Activated T-cell treated with anti-CD3 and anti-CD28 coated beads, Interleukin-2, amount 50 U/mL, for 1 hour (primary cell): Measurements from ENCODE around the gene RAB23.

Source experiments
- DNase-seq: peaks from one replicate; pipeline ENCODE4 v3.0.0-alpha.2; 2020

Gene RAB23

GRCh38 chr6:57177545-57178265 lies 44.4 kb downstream of the RAB23 start:
- DNase-seq = no peak

DNA sequence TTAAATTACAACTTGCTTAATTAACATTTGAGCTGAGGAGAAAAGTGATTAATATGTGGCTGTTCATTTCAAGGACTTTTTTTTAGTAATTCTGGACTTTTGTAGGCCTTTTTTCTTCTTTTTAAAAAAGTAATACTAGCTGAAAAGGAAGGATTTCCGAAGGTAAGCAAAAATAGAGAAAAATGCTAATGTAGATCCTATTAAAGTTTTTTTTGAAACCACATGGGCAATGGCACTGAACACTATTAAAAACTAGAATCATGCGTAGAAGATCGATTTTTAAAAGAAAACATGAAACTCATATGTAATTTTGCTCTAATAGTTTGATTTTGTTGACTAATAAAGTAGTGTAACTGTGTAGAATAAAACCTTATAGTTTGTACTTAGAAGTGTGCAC lies 47.6 kb downstream of the RAB23 start:
- no peak for DNase-seq

- no peak for DNase-seq
These were observed 48.1 kb downstream of the RAB23 start for GRCh38 chr6:57173886-57174510.

DNA sequence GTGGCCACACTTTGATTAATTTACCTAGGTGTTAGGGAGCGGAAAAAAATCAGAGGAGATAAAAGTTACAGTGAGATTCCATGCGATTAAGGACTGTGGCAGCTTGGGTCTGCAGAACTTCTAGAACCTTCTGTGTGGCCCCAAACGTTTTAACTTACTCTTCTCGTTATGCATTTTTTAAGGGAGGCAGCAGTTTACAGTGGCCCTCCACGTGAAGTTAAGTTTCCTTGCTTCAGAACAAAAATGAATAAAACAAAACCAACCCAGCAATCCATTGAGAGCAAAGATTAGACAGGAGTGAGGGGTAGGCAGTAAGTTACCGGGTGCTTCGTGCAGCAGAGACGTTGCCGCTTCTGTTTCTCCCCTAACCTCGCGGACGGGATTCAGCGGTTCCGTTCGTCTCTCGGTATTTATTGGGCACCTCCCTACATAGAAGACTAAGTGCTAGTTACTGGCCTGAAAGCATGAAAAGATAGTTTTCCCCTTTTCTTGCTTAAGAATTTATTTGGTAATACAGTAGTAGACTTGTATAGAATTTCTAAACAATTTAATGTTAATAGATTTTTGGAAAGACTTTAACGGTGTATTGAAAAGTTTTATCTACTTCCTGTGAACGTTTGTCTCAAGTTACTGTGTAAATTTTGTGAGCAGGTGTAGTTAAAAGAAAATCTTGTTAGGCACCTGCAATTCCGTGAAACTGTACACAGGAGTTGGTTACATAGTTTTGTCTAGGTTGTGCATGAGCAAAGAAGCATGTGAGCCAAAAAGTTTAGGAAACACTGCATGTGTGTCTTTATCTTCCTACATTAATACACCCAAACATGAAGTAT lies 48.8 kb downstream of the RAB23 start:
- DNase-seq = peak; percentile 29

DNA sequence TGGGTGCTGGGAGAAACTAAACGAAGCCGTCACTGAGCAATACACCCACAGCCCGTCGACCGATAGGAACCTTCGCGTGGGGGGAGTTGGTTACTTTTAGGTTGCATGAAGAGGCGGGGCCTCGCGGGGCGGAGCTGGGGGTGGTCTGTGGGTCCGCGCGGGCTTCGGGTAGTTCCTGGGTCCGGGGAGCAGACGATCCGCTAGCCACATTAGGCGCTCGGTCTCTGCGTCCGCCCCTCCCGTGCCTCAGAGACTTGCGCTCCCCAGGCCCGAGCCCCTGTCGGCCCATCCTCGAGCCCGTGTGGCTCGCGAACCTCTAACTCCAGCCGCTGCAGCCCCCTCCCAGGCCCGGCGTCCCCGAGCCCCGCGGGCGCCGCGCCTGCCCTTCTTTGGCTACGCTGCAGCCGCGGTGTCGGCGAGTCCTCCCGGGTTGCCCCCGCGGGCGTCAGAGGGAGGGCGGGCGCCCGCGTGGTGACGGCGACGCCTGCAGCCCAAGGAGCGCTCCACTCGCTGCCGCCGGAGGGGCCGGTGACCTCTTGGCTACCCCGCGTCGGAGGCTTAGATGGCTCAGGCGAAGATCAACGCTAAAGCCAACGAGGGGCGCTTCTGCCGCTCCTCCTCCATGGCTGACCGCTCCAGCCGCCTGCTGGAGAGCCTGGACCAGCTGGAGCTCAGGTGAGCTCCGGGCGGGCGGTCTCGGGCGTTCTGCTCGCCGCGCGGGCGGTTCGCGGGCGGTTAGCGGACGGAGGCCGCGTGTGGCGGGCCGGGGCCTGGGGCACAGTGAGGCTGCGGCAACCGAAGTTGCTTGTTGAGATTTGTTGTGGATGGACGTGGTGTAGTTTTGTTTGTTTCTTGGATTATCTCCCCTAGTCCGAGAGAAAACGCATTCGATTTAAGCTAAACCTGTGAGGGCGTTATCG lies 49.7 kb downstream of the RAB23 start, which contains the start of gene BAG2:
Gene BAG2 (plus strand): TSS at position 191 of the 920 bp plus-strand sequence. CDS start 372 bp downstream, at position 563.
- DNase-seq = peak; percentile 87

- no peak for DNase-seq
These were observed 57.0 kb downstream of the RAB23 start for GRCh38 chr6:57165080-57165479.

DNA sequence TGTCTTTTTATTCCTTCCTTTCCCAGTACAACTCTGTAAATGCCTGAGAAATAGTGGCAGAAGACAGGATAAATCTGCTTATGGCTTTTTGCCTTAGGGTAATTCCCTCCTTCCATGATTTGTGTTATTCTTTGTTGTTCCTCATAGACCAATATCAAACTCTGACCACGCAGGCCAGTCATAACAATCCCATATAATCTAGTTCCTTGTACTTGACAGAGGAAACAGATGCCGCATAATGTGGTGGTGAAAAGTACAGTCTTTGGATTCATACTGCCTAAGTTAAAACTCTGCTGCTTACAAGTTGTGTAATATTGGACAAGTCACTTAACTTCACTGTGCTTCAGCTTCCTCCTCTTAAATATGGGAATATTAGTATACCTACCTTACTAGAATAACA lies 58.2 kb downstream of the RAB23 start:
- DNase-seq = no peak

GRCh38 chr6:57162516-57162915 lies 59.6 kb downstream of the RAB23 start:
- no peak for DNase-seq

- no peak for DNase-seq
These were observed 60.1 kb downstream of the RAB23 start for GRCh38 chr6:57162028-57162427.

GRCh38 chr6:57159127-57159526 lies 63.0 kb downstream of the RAB23 start:
- no peak for DNase-seq

GRCh38 chr6:57158658-57159057 lies 63.4 kb downstream of the RAB23 start:
- DNase-seq = no peak

GRCh38 chr6:57147955-57148858 lies 73.9 kb downstream of the RAB23 start:
- DNase-seq = no peak

DNA sequence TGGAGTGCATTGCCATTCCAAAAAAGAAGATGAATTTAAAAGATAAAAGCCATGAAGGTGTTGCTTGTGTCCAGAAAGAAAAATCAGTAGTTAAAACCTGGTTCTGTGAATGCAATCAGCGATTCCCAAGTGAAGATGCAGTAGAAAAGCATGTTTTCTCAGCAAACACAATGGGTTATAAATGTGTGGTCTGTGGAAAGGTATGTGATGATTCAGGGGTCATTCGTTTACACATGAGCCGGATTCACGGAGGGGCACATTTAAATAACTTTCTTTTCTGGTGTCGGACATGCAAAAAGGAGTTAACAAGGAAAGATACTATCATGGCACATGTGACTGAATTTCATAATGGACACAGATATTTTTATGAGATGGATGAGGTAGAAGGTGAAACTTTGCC lies 74.7 kb downstream of the RAB23 start:
- no peak for DNase-seq

DNA sequence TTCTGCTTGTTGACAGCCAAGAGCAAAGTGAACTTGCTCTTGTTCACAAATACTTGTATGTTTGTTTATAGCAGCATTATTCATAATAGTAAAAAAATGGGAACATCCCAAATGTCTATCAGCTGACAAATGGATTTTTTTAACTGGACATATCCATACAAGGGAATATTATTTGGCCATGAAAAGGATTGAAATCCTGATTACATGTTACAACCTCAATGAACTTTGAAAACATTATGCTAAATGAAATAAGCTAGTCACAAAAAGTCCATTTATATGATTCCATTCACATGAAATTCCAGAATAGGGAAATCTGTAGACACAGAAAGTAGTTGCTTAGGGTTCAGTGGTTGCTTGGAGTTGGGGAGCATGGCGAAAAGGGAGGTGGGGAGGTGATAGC lies 78.4 kb downstream of the RAB23 start:
- no peak for DNase-seq

DNA sequence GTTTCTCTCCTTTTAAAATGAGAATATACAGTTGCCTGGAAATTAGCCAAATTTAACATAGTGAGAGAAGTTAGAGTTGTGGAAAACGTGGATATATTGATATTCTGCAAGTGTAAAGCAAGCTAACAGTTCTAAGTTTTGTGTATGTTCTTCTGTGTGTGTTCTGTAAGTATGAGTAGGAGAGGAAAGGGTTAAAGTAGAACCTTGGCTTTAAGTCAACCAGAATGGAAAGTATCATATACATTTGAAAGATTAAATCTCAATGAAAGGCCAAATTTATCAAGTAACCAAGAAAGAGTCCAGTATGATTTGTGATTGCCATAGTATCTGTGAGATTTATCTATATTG lies 80.0 kb downstream of the RAB23 start:
- no peak for DNase-seq

GRCh38 chr6:57141451-57142177 lies 80.5 kb downstream of the RAB23 start:
- DNase-seq = no peak

DNA sequence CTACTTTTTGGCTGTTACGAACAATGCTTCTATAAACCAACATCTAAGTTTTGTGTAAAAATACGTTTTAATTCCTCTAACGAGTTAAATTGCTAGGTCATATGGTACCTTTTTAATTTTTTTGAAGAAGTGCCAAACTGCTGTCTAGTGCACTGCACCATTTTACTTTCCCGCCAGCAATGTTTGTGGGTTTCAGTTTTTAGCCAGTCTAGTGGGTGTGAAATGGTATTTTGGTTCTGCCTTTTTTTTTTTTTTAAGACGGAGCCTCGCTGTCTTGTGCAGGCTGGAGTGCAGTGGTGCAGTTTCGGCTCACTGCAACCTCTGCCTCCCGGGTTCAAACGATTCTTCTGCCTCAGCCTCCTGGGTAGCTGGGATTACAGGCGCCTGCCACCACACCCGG lies 84.1 kb downstream of the RAB23 start:
- no peak for DNase-seq

GRCh38 chr6:57137350-57137749 lies 84.8 kb downstream of the RAB23 start:
- no peak for DNase-seq
